Measurements from ENCODE around the gene CPNE5.

The CPNE5 gene

GRCh38 chr6:36703982-36704381 is 135.3 kb downstream of the CPNE5 start:
- no peak for TF ChIP-seq CTCF (IDR thresholded peaks at IDR 0.05; ENCODE audit: control insufficient read depth, extremely low read depth, insufficient read depth)
- no peak overlapping the region for H3K4me3 ChIP-seq (ENCODE audit: low read depth, low read length)
- no peak for DNase-seq (ENCODE audit: low read depth)

- no peak overlapping the region for H3K4me3 ChIP-seq (ENCODE audit: low read depth, low read length)
- no peak for TF ChIP-seq CTCF (IDR thresholded peaks at IDR 0.05; ENCODE audit: control insufficient read depth, extremely low read depth, insufficient read depth)
- no peak for DNase-seq (ENCODE audit: low read depth)
These were observed 136.1 kb downstream of the CPNE5 start for GRCh38 chr6:36703081-36703606.

- no peak for DNase-seq (ENCODE audit: low read depth)
- no peak overlapping the region for H3K4me3 ChIP-seq (ENCODE audit: low read depth, low read length)
- no peak for TF ChIP-seq CTCF (IDR thresholded peaks at IDR 0.05; ENCODE audit: control insufficient read depth, extremely low read depth, insufficient read depth)
These were observed 136.6 kb downstream of the CPNE5 start for GRCh38 chr6:36702656-36703055.

- TF ChIP-seq CTCF (IDR thresholded peaks at IDR 0.05; ENCODE audit: control insufficient read depth, extremely low read depth, insufficient read depth) = peak; percentile 31
- DNase-seq (ENCODE audit: low read depth) = no peak
These were observed 137.7 kb downstream of the CPNE5 start for GRCh38 chr6:36701401-36701991.

GRCh38 chr6:36700831-36701230 is 138.4 kb downstream of the CPNE5 start:
- H3K4me3 ChIP-seq (ENCODE audit: low read depth, low read length) = no peak overlapping the region
- TF ChIP-seq CTCF (IDR thresholded peaks at IDR 0.05; ENCODE audit: control insufficient read depth, extremely low read depth, insufficient read depth) = no peak
- no peak for DNase-seq (ENCODE audit: low read depth)

More at GRCh38 chr6:36701401-36701991, 137.7 kb downstream of the CPNE5 start:
- no peak overlapping the region for H3K4me3 ChIP-seq (ENCODE audit: low read depth, low read length)

GRCh38 chr6:36700071-36700812 is 139.0 kb downstream of the CPNE5 start:
- no peak overlapping the region for H3K4me3 ChIP-seq (ENCODE audit: low read depth, low read length)
- no peak for TF ChIP-seq CTCF (IDR thresholded peaks at IDR 0.05; ENCODE audit: control insufficient read depth, extremely low read depth, insufficient read depth)
- DNase-seq (ENCODE audit: low read depth) = no peak

Data from LNCaP clone FGC (cell line).